Measurements from ENCODE around the gene RXRA. TPM values are rescaled to one million over a fixed set of nuclear protein-coding genes. Genes with fewer than 3 reads are reported as not detected.

RXRA gene
- total and polyA plus RNA-seq, 2 donors (not counting 3 experiments of a cell fraction or from before 2014, with no cell fraction given), result 15.4 to 37.4 TPM

DNA sequence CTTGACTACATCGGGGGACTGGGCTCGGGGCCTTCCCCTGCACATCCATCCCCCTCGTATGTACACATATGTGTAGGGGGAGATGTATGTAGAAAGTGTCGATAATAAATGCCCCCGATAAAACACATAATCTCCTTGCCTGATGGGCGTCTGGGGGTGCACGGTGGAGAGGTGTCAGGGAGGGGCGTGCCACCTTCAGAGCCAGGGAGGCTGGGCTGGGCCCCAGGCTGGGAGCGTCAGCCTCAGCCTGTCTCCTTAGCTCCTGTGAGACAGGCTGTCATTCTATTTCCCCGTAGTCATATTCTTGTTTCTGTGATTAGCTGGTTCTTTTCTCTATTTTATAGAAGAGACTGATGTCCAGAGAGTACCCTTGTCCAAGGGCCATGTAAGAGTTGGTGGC lies 4.7 kb upstream of the RXRA start:
- Histone ChIP-seq H3K4me3 (replicated peaks in 1 of 3; ENCODE audit: insufficient read depth in 1 of 3, low read depth in 1 of 3, low read length in 3 of 3) (no peak overlapping the region), H2AFZ (ENCODE audit: low read depth, low read length) (no peak overlapping the region), H3K27me3 (ENCODE audit: control insufficient read depth in 2 of 2, insufficient read depth in 2 of 2, low read length in 2 of 2) (no peaks in the 10 kb centered on the region), H3K9me3 (replicated peaks; ENCODE audit: control insufficient read depth, insufficient read depth, low read length) (no peaks in the 10 kb centered on the region), H3K9me1 (replicated peaks; ENCODE audit: control insufficient read depth, extremely low read depth, insufficient read depth, low read length) (no peaks in the 10 kb centered on the region), H3K4me2 (ENCODE audit: insufficient read depth, low read length) (no peak overlapping the region), H3K79me2 (ENCODE audit: control insufficient read depth, insufficient read depth, low read length) (no peaks in the 10 kb centered on the region), H4K20me1 (replicated peaks; ENCODE audit: control insufficient read depth, extremely low read depth, insufficient read depth, low read length) (no peaks in the 10 kb centered on the region), H3K4me1 (ENCODE audit: control insufficient read depth, extremely low read depth, insufficient read depth, low read length) (no peaks in the 10 kb centered on the region), H3K9ac (replicated peaks; ENCODE audit: extremely low read depth, insufficient read depth, low read length) (no peak overlapping the region), H3K36me3 (ENCODE audit: control insufficient read depth in 2 of 2, extremely low read depth in 1 of 2, insufficient read depth in 2 of 2, low read length in 2 of 2) (no peaks in the 10 kb centered on the region), H3K27ac (ENCODE audit: insufficient read depth, low read depth, low read length) (no peak overlapping the region)
- ChIA-PET CTCF (interaction anchor here (0.6 kb wide), 1 partner anchor 123 kb away, joined by 3 read pairs; no protein-coding TSS in a partner anchor), POLR2A (no interaction called here)
- FAIRE-seq, result no peak
- no peak for DNase-seq (ENCODE audit: low read depth, low spot score)
- intact Hi-C loops (cut with micrococcal nuclease), result loop anchor here (5.0 kb wide), 1 partner anchor 321 kb away; the partner anchor contains the start of gene COL5A1
- TF ChIP-seq, protein P1, sequence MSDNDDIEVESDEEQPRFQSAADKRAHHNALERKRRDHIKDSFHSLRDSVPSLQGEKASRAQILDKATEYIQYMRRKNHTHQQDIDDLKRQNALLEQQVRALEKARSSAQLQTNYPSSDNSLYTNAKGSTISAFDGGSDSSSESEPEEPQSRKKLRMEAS (IDR thresholded peaks at IDR 0.05; ENCODE audit: insufficient read depth, insufficient read length), result no peak
- no peak for TF ChIP-seq JUN (IDR thresholded peaks at IDR 0.05; ENCODE audit: borderline replicate concordance, insufficient read depth, insufficient read length, low read depth)
- TF ChIP-seq, protein P2, sequence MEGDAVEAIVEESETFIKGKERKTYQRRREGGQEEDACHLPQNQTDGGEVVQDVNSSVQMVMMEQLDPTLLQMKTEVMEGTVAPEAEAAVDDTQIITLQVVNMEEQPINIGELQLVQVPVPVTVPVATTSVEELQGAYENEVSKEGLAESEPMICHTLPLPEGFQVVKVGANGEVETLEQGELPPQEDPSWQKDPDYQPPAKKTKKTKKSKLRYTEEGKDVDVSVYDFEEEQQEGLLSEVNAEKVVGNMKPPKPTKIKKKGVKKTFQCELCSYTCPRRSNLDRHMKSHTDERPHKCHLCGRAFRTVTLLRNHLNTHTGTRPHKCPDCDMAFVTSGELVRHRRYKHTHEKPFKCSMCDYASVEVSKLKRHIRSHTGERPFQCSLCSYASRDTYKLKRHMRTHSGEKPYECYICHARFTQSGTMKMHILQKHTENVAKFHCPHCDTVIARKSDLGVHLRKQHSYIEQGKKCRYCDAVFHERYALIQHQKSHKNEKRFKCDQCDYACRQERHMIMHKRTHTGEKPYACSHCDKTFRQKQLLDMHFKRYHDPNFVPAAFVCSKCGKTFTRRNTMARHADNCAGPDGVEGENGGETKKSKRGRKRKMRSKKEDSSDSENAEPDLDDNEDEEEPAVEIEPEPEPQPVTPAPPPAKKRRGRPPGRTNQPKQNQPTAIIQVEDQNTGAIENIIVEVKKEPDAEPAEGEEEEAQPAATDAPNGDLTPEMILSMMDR (IDR thresholded peaks at IDR 0.05; ENCODE audit: extremely low read depth in 1 of 2, insufficient read depth in 1 of 2, low read depth in 1 of 2, low read length in 2 of 2), result no peak
- no peak for TF ChIP-seq EZH2 (IDR thresholded peaks at IDR 0.05; ENCODE audit: borderline replicate concordance, low read depth, low read length, severe bottlenecking)
- TF ChIP-seq FOS (IDR thresholded peaks at IDR 0.05; ENCODE audit: borderline replicate concordance, insufficient read depth, low read length), result no peak
- no peak for TF ChIP-seq GATA2 (IDR thresholded peaks at IDR 0.05; ENCODE audit: insufficient read depth, insufficient read length, low read depth, low read length)
- no peak for TF ChIP-seq POLR2AphosphoS5 (IDR thresholded peaks at IDR 0.05; ENCODE audit: insufficient read depth, low read depth, low read length)
- TF ChIP-seq MYC (IDR thresholded peaks at IDR 0.05; ENCODE audit: low read depth, low read length), result no peak
- TF ChIP-seq POLR2A (IDR thresholded peaks at IDR 0.05; ENCODE audit: low read depth, low read length), result no peak
- dilution Hi-C loops (cut with MboI; ENCODE audit: extremely low pct_ligation_motif_present, low sequenced_read_pairs), result no loop called here
- BruUV-seq (replicated peaks), result no TSS peak

Measured in endothelial cell of umbilical vein (primary cell).